GM19452 (cell line): Measurements from ENCODE around the gene ABCF1.

Experiments
- ATAC-seq: cut with Tn5 transposase; IDR thresholded peaks from one replicate; pipeline ENCODE4 v1.9.1; 2021; ENCODE audit not compliant: unreplicated experiment

ABCF1 gene

DNA sequence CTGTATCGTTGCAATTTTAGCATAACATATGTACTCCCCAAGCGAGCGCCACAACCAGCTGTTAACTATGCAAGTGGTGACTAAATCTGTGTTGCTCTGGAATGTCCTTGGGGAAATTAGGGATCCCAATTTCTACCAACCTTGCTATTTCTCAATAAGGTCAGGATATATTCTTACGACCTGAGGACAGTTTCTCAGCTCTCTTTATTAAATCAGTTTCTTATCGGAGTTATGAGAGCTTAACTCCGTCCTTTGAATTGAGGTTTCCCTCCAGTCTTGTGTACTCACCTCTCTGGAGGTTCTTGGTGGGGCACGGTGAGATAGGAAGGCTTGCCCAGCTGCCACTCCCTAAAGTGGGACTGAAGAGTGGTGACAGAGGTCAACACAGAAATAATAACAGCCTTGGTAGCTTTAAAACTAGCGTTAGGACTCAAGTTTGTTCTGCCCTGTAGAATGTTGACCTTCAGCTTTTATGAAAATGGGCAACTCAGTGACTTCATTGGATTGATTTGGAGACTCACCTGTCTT, 47.1 kb downstream of the ABCF1 start:
- no peak for ATAC-seq

DNA sequence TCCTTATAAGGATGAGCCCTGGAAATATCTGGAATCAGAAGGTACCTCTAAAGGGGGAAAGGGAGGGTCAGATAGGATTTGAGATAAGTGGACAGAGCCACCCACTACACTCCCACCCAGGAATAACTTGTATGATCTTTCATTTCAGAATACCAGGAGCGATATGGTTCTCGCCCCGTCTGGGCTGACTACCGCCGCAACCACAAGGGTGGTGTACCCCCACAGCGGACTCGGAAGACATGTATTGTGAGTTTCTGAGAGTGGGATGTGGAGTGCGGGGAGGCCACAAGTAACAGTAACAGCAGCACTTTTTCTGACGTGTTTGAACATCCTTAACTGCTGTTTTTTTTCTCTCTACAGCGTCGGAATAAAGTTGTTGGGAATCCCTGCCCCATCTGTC, 48.3 kb downstream of the ABCF1 start:
- ATAC-seq: no peak

DNA sequence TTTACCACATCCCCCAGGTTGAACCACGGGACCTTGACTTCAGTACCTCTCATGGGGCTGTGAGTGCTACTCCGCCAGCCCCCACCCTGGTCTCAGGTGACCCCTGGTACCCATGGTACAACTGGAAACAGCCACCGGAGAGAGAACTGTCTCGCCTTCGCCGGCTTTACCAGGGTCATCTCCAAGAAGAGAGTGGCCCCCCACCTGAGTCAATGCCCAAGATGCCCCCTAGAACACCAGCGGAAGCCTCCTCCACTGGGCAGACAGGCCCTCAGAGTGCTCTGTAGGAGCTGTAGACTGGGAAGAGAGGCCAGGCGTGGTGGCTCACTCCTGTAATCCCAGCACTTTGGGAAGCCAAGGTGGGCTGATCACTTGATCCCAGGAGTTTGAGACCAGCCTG, 54.3 kb downstream of the ABCF1 start:
- no peak for ATAC-seq

DNA sequence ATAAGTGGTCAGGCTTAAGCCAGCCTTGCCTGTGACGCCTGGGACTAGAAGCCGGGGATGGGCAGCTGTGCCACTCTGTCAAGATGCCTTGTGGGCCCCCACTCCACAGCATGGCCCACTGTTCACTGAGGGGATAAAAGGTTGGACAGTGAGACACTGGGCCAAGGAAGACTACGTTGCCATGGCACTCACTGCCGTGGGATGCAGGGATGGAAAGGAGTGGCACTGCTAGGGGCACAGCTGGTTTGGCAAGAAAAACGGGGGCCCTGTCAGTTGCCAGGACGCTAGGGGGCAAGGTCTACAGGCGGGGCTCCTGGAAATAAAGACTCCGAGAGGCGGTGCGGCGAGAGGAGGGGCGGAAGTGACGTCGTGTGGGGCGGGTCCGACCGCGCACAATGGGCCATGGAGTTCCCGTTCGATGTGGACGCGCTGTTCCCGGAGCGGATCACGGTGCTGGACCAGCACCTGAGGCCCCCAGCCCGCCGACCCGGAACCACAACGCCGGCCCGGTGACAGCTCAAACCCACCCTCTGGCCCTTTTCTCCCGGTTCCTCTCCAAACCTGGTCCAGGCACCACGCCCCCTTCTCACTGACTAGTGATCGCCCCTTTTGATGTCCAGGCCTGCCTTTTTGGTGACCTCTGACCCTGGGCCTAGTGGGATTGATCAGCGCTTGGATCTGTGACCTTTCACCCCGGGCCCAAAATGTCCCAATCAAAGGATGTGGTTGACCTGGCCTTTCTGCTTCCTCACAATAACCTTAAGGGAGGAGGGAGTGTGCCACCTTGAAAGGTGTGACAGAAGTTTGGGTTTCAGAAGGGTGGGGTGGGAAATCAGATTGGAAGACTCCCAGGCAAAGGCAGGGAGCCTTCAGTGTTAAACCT, 55.5 kb downstream of the ABCF1 start, which contains the start of gene ATAT1:
TSS of gene ATAT1 (plus strand) at position 391 of the 883 bp plus-strand sequence.
- ATAC-seq: peak; percentile 80

DNA sequence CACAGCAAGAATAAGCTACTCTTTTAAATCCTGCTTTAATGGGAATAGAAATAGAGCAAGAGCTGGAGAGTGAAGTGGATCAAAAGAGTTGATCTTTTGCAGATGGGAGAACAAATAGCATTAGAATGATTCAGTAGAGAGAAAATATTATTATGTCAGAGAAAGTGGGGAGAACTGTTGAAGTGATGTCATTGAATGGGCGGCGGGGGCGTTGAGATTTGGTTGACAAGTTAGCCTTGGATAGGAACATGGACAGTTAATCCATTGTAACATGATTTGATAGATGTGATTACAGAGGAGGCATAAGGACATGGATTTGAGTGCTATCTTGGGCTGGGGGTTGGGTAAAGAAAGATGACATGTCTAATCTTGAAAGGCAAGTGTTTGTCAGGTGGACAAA, 64.6 kb downstream of the ABCF1 start:
- ATAC-seq: no peak

DNA sequence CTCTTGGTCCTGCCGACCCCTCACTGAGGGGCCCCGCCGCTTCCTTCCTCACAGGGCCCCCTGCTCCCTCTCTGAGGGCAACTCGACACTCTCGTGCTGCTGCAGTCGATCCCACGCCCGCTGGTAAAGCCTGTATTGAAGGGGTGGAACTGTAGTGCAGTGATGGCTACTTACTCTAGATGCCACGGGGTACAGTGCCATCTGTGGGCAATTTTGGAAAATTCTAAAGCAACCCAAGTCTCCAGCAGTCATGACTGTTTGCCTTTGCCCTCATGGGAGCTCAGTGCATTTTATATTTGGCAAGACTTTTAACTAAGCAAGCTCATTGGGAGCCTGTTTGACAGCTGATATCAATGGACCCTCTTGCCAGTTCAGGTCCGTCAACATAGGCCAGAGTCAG, 69.2 kb downstream of the ABCF1 start:
- ATAC-seq: no peak

DNA sequence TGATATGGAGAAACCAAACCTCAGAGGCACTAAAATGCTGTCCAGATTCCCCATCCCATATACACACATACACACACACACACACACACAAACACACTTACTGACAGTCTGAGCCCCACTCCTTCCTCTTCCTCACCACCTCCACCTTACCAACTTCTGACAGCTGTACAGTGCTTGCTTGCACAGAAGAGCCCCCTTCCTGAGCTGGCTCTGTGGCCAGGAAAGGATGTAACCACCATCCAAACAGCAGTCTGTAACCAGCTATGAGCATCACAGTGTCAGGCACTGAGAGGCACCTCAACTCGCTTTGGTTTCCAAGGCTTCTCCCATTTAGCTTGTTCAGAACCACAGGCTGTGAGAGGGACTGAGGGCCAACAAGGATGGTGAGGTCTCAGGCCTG, 69.8 kb downstream of the ABCF1 start:
- no peak for ATAC-seq
